ENCODE results near the gene COX4I2.
"Not testable (repeated sequence)": the region's sequence is repeated elsewhere in the genome, so short reads cannot be mapped to it uniquely, and the experiment has no call there.

Gene COX4I2

DNA sequence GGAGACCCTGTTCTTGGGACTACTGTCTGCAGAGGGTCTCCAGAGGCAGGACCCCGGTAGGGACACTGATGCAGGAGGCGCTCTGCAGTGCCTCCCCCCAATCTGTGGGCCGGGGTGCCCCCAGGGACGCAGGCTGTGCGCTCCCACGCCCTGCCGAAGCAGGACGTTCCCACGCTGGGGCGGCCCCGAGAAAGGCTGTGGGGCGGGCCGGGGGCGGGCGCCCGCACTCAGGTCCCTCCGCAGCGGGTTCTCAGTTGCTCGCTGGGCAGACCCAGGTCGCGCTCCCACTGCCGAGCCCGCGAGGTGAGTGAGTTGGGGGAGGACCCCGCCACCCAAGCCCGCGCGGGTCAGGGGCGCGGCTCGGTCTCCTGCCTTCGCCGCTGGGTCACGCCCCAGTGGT lies at the start of gene COX4I2:
COX4I2 (plus strand) TSS at position 253 of the 400 bp plus-strand sequence. CDS start 1,106 bp downstream, outside the sequence.
- DNase-seq, result no peak

DNA sequence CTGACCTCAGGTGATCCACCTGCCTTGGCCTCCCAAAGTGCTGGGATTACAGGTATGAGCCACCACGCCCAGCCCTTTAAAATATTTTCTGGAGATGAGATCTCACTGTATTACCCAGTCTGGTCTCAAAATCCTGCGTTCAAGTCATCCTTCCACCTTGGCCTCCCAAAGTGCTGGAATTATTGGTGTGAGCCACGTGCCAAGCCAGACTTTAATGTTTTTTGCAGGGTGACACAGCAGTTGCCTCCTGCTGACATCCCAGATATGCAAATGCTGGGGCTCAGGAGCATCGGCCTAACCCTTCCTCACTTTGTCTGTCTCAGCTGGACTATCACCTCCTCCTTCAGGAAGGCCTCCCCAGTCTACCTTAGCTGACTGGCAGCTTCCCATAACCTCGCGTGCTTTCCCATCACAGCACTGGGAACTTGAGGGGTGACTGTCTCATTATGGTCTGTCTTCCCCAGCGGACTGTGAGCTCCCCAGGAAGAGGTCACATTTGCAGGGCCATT lies 46.9 kb upstream of the COX4I2 start:
- no peak for DNase-seq

DNA sequence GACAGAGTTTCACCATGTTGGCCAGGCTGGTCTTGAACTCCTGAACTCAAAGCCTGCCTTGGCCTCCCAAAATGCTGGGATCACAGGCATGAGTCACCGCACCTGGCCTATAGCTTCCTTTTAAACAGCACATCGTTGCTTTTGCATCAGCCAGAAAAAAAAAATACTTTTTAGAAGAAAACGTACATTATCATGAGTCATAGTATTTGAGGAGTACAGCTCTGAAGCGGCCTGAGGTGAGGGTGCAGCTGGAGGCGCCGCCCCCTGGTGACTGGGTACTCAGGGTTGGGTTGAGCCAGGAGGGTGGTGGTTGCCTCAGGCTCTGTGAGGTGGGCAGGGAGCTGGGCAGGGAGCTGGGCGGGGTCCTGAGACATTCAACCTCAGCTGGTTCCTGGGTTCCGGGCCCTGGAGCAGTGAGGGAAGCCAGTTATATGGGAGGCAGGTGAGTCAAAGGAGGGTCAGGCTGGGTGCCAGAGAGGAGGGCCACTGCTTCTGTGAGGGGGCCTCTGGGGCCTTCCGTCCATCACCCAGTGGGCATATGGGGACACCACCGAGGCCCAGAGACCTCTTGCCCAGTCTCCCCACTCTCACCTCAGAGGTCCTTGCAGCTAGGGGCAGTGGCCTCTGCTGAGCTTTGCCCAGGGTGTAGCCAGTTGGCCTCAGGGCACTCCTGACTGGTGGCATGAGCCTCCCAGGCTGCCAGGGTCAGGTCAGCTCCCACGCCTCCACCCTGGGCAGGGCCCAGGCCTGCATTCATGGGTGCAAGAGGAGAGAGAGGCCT lies 44.3 kb upstream of the COX4I2 start:
- no peak for DNase-seq

DNA sequence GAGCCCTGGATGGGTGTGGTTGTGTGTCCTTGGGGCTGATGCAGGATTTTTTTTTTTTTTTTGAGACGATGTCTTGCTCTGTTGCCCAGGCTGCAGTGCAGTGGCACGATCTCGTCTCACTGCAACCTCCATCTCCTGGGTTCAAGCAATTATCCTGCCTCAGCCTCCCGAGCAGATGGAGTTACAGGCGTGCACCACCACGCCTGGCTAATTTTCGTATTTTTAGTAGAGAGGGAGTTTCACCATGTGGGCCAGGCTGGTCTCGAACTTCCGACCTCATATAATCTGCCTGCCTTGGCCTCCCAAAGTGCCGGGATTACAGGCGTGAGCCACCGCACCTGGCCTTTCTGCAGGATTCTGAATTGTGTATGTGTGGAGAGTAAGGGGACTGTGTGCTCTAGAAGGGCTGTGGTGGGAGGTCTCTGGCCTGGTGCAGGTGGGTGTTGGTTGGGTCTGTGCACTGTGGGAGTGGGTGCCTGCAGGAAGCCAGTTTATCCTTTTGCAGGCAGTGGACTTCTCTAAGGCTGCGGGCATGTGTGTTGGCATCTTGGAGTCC lies 43.6 kb upstream of the COX4I2 start:
- no peak for DNase-seq

DNA sequence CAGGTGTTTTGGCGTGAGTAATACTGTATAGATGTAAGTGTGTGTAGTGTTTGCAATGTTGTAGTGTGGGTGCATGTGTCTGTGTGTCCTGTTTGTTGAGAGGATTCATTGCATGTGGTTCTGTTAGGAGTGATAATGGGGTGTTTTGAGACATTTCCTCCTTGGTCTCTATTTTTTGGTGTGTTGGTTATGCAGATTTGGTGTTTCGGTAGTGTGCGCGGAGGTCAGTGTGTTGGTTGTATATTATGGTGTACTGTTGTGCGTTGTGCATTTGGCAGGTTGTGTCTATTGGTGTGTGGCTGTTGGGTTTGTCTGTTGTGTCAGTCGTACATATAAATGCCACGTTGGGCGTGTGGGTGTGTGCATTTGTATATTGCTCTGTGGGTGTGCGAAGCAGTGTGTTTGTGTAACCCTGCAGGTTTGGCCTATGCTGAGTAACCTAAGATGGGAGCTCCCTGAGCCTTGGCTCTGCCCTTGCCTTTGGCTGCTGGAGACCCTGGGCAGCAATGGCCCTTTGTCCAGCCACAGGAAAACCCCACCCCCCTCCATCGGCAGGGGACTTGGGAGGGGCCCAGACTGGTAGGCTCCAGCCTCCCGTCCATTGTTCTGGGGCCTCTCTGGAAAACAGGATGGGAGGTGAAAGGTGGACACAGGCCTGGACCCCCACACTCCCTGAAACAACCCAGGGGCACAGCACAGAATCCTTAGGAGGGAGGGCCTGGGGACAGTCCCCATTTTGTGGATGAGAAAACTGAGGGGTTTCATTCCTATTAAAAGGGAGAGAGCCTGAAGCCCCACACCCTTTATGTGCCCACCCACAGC lies 42.9 kb upstream of the COX4I2 start:
- DNase-seq, result no peak

DNA sequence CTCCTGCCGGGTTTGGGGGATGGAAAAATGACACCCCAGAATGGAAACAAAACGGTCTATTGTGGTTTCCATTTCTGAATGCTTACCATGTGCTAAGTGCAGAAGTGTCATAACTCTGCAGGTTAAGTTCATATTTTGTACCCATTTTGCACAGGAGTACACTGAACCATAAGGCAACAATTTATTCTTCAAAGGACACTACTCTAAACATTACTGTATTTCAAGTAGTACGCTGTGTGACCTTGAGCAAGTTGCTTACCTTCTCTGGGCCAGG lies 42.4 kb upstream of the COX4I2 start:
- DNase-seq, result no peak

DNA sequence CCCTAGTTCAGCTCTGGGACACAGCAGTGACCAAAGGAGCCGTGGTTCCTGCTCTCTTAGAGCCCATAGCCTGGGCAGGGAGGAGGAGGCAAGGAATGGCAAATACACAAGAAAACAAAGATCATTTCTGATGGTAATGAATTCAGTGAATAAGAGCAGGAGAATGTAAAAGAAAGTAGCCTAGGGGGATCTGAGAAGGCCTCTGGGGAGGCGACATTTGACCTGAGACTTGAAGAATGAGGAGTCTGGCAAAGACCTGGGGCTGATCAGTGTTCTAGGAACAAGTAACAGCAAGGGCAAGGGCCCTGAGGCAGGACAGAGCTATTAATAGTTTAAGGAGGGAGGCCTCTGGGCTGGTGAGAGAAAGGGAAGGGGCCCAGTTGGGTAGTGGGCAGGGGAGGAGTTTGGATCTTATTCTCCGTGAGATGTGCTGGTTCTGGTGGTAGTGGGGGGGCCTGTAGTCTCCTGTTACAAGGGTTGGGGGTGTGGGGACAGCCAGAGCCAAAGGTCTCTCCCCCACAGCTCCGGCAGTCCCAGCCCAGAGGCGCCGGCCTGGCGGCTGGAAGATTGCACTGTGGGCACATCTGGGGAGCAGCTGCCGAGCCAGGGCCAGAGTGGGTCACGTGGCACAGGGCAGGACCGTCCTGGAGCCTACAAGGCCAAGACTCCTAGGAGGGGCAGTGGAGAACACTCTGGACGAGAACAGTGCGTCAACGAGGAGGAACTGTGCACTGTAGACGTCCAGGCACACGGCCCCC lies 41.9 kb upstream of the COX4I2 start:
- no peak for DNase-seq

DNA sequence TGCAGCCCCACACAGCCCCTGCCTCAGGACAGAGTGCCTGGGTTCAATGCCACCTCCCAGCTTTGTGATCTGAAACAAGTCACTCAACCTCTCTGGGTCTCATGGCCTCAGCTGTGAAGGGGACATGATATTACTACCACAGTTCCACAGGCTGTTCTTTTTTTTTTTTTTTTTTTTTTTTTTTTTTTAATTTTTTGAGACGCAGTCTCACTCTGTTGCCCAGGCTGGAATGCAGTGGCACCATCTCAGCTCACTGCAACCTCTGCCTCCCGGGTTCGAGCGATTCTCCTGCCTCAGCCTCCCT lies 41.3 kb upstream of the COX4I2 start:
- DNase-seq, result not testable (repeated sequence)

DNA sequence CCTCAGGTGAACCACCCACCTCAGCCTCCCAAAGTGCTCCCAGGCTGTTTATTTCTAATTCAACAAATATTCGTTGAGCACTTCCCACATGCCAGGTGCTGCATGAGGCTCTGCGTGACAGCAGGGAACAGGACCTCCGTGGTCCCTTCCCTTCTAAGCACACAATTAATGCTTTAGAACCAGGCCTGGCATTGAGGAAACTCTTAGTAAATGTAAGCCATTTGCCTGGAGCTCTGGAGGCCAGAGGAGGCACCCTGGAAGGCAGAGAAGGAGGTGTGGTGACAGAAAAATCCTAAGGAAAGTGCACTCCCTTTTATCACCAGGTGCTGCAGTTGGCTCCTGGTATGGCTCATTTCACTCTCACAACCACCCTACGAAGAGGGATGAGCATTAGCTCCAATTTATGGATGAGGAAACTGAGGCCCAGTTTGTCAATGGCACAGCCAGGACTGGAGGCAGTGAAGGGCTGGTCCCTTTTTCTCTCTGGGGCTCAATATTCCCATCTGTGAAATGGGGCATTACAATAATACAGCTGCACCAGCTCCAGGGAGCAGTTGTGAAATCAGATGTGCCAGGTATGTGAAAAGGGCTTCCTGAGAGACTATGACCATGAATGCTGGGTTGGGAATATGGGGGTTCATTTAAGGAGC lies 40.8 kb upstream of the COX4I2 start:
- DNase-seq, result no peak

DNA sequence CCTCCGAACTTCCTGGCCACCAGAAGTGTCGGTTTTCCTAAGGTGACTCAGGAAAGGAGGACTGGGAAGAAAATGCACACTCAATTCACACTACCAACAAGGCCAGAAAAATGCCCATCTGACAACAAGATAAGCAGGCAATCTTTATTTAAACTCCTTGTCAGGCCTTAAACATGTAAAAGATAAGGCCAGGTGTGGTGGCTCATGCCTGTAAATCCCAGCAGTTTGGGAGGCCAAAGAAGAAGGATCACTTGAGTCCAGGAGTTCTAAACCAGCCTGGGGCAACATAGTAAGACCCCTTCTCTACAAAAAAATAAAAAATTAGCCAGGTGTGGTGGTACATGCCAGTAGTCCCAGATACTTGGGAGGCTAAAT lies 40.2 kb upstream of the COX4I2 start:
- no peak for DNase-seq

DNA sequence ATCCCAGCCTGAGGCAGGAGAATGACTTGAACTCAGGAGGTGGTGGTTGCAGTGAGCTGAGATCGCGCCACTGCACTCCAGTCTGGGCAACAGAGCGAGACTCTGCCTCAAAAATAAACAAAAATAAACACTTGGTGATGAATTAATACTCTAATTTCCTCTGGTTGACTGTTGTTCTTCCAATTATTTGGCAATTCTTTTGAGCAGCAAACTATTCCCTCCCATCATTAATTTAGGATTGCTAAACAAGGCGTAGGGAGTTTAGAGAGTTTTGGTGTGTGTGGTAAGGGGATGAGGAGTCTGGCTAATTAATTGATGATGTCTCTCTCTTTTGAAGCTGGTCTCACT lies 35.3 kb upstream of the COX4I2 start:
- DNase-seq, result no peak

DNA sequence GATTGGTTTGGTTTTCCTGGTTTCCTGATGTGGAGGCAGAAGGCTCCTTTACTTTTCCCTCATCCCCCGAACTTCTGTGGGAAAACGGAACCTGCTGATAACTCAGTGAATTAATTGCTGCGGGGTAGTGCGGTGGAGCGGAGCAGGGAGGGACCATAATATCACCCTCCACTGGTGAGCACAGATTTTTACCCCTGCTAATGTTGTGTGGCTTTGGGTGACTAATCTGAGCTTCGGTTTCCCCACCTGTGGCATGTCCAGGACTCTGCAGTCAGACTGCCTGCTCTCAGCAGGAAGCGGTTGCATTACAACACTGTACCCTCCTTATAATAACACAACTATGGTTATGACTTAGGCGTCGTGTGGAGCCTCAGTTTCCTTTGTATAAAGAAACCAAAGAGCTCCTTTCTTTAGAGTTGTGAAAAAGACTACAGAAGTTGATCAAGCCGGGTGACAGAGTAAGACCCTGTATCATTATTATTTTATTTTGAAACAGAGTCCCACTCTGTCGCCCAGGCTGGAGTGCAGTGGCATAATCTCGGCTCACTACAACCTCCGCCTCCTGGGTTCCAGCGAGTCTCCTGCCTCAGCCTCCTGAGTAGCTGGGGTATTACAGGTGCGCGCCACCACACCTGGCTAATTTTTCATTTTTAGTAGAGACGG lies 34.8 kb upstream of the COX4I2 start:
- DNase-seq, result no peak

DNA sequence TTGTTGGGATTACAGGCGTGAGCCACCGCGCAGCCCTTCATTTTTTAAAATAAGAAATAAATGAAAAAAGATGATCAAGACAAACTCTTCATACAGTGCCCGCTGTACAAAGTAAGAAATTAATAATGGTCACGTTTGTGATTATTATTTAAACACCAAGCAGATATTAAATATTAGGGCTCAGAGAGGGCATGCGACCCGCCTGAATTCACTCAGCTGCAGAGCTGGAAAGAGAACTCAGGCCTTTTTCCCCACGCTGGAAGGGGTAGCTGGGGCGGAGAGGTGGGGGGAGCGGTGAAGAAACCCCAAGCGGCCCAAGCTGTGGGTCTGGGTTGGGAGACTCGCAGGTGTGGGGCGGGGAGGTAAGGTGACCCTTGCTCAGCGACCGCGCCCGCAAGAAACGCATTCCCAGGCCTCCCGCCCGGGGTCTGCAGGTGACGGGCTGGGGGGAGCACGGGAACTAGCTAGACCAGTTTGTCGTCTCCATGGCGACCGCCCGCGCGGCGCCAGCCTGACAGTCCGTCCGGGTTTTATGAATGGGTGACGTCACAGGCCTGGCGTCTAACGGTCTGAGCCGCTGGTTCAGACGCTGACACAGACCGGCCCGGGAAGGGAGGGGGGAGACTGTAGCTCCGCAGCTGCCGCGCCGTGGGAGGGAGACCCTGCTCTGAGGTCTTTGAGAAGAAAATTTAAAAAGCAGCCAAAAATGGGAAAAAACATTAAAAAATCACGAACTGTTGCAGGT lies 33.7 kb upstream of the COX4I2 start:
- peak; percentile 30 for DNase-seq

DNA sequence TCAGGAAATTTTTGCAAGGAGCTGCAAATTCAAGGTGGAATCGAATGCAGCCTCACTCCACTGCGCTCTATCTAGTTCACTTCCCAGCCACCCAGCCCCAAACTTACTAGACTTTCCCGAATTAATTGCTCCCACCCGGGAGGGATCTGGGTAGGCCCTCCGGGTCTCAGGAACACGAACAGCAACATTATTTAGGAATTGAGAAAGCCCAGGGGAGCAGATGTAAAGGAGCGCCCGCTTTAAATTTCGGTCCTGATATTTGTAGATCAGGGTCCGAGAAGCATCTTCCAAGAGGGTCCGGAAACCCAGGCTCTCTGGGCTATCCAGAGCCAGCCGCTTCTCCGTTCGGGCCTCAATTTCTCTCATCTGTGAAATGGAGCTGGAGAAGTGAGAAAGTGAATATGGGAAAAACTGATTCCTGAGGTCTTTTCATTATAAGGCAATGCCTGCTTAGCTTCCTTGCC lies 33.1 kb upstream of the COX4I2 start:
- no peak for DNase-seq

DNA sequence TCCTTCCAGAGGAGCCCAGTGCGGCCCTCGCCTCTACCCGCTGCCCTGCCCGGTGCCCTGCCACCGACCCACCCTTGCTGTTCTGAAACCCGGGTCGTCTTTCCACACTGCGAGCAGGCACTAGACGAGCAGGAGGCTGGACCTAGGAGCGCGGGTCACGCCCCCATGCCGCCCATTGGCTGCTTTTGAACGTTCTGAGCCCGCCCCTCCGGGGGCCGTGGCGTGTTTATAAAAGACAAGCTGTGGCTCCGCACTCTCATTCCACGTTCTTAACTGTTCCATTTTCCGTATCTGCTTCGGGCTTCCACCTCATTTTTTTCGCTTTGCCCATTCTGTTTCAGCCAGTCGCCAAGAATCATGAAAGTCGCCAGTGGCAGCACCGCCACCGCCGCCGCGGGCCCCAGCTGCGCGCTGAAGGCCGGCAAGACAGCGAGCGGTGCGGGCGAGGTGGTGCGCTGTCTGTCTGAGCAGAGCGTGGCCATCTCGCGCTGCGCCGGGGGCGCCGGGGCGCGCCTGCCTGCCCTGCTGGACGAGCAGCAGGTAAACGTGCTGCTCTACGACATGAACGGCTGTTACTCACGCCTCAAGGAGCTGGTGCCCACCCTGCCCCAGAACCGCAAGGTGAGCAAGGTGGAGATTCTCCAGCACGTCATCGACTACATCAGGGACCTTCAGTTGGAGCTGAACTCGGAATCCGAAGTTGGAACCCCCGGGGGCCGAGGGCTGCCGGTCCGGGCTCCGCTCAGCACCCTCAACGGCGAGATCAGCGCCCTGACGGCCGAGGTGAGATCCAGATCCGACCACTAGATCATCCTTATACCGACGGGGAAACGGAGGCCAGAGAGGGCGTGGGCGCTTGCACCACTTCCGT lies 32.4 kb upstream of the COX4I2 start, which contains the start of gene ID1:
ID1 (plus strand) TSS at position 259 of the 871 bp plus-strand sequence; CDS start at position 358, 99 bp downstream.
- DNase-seq, result peak; percentile 88

DNA sequence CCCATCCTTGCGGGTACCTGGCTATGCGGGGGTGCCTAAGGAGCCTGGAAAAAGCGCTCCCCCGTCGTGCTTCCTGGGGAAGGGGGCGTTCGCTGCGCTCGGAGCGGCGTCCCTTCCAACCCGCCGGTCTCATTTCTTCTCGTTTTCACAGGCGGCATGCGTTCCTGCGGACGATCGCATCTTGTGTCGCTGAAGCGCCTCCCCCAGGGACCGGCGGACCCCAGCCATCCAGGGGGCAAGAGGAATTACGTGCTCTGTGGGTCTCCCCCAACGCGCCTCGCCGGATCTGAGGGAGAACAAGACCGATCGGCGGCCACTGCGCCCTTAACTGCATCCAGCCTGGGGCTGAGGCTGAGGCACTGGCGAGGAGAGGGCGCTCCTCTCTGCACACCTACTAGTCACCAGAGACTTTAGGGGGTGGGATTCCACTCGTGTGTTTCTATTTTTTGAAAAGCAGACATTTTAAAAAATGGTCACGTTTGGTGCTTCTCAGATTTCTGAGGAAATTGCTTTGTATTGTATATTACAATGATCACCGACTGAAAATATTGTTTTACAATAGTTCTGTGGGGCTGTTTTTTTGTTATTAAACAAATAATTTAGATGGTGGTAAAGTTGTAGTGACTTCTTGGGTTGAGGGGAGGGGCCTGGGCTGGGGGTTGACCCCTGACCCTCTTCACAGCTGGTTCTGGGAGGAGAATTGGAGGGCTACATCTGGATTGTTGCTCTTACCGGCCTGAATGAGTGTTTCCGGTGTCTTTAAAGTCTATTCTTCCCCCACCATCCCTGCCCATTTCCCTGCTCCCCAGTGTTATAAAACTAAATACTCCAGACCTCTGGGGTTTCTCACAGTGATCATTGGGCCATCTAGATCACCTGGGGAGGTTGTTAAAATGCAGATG lies 31.6 kb upstream of the COX4I2 start:
- no peak for DNase-seq

DNA sequence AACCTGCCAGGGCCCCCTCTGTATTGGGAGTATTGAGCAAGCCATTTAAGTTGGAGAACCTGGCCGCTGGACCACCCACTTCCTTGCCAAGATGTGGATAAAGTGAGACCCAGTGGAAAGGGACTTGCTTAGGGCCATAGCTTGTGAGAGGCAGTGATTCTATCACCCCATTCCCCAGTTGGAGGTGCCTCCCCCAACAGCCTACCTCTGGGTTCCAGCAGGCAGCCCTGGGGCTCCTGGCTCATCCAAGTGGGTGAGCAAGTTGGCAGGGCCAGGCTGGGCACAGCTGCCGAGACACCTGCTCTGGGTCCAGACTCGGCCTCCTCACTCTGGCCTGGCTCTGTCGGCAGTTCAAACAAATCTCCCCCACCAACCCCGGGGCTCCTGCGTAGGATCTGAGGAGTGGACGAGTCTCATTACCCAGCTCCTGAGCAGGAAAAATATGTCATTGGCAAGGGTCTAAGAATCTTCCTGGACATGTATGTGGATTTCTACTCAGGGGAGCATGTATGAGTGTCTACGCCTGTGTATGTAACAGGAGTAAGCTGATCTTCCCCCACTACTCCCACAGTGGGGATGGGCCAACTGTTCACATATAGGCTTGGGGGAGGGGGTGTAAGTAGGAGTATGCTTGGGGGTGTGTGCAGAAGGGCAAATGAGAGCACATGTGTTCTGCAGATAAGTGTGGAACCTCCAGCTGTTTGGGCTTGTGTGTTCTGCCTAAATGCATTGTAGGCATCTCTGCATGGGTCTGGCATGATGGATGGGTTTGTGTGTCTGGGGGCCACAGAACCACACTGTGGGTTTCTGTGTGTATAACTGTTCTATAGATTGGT lies 30.7 kb upstream of the COX4I2 start:
- DNase-seq, result no peak

DNA sequence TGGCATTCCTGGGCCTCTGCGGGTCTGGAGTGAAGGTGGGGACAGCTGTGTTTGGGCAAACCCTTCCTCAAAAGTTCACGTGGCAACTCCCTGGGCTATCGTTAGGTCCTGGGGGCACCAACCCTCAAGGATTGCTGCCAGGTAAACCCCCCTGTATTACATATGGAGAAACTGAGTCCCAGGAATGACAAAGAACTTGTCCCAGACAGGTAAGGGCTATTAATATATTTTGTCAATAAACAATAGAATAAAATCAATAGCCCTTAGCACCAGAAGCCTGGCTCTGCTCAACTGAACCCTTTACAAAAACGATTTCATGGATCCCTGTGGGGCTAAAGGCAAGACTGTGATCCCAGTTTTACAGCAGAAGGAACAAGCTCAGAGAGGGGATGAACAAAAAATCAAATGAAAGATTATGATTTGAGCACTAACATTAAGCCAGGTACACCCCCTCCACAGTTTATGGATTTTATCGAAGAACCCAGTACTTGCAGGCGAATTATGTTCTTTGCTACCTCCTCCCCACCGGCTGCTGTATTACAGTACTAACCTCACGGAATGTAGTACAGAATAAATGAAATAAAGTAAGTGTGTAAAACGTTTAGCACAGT lies 30.0 kb upstream of the COX4I2 start:
- no peak for DNase-seq

Data from activated T-cell treated with anti-CD3 and anti-CD28 coated beads for 4 hours (primary cell).